LNCAP (cell line): ENCODE data around the gene NFASC.

Experiments used
- TF ChIP-seq, protein P1 (sequence below): fragments of 450-650 bp; IDR thresholded peaks from 2 replicates; pipeline ENCODE4 v1.5.1; 2017; ENCODE audit warnings: mild to moderate bottlenecking

NFASC gene

DNA sequence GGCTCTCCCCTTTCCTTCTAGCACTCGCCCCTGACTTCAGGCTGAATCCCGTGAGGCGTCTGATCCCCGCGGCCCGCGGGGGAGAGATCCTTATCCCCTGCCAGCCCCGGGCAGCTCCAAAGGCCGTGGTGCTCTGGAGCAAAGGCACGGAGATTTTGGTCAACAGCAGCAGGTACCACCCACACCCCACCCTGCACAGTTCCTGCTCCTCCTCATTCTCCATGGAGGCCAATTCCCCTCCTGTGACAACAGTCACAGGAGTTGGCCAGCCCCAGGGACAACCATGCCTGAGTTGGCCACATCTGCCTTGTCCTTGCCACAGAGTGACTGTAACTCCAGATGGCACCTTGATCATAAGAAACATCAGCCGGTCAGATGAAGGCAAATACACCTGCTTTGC is 193.6 kb downstream of the NFASC start:
- TF ChIP-seq, protein P1, sequence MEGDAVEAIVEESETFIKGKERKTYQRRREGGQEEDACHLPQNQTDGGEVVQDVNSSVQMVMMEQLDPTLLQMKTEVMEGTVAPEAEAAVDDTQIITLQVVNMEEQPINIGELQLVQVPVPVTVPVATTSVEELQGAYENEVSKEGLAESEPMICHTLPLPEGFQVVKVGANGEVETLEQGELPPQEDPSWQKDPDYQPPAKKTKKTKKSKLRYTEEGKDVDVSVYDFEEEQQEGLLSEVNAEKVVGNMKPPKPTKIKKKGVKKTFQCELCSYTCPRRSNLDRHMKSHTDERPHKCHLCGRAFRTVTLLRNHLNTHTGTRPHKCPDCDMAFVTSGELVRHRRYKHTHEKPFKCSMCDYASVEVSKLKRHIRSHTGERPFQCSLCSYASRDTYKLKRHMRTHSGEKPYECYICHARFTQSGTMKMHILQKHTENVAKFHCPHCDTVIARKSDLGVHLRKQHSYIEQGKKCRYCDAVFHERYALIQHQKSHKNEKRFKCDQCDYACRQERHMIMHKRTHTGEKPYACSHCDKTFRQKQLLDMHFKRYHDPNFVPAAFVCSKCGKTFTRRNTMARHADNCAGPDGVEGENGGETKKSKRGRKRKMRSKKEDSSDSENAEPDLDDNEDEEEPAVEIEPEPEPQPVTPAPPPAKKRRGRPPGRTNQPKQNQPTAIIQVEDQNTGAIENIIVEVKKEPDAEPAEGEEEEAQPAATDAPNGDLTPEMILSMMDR: no peak

DNA sequence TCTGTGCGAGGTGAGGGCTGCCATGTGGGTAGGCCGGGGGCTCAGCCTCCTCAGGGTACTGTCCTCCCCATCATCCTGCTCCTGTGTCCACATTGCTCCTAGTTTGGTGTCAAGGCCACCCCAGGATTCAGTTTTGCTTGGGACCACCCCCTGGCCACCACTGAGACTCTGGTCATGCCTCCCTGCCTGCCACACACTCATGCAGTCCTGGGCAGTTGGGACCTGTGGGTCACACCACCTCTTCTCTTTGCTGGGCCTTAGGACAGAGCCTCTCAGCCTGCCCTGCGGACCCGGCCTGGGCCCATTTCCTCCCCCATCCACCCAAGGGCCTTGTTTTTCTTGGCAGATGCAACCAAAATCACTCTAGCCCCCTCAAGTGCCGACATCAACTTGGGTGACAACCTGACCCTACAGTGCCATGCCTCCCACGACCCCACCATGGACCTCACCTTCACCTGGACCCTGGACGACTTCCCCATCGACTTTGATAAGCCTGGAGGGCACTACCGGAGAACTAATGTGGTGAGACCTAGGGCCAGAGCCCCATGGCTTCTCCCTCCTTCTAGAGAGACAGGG is 194.2 kb downstream of the NFASC start:
- TF ChIP-seq, protein P1: no peak

DNA sequence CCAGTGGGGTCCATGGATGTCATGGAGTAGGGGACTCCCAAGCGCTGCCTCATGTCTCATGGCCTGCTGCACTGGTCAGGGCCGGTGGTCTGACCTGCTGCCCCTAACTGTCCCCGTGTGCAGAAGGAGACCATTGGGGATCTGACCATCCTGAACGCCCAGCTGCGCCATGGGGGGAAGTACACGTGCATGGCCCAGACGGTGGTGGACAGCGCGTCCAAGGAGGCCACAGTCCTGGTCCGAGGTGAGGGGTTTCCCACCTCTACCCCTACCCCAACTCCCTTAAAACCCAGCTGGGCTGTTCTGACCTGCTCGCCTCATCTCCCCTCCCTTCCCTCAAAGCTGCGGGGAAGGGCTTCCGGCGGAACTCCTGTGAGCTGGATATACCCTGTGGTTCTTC is 195.0 kb downstream of the NFASC start:
- TF ChIP-seq, protein P1: no peak

DNA sequence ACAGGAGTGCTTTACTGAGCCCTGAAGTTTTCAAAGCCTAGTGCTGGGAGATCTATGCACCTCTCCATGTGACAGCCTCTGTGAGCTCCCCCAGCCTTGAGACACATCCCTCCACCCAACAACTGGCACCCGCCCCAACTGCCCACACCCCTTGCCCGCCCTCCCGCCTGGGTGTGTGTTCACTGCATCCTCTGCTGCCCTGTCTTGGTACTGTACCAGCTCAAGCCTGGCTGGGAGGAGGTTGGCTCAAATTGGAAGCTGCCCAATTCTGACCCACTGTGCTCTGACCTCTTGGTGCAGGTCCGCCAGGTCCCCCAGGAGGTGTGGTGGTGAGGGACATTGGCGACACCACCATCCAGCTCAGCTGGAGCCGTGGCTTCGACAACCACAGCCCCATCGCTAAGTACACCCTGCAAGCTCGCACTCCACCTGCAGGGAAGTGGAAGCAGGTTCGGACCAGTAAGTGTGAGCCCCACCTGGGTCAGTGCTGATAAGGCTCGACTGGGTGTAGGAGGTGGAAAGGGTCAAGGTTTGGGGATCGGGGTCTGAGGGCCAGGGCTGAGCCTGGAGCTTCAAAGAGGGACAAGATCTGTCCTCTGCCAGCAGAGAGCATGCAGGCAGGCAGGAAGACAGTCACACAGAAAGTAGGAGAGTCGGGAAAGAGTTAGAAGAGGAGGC is 195.6 kb downstream of the NFASC start:
- TF ChIP-seq, protein P1: no peak

DNA sequence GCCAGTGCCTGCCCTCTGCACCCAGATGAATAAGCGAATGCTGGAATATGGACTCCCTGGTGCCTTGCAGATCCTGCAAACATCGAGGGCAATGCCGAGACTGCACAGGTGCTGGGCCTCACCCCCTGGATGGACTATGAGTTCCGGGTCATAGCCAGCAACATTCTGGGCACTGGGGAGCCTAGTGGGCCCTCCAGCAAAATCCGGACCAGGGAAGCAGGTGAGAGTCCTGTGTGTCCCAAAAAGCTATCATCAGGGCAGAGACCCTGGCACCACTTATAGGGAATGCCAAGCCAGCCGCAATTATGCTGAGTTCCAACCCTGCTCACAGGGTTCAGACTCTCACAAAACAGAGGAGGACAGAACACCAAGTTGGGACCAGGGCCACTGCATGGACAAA is 196.4 kb downstream of the NFASC start:
- TF ChIP-seq, protein P1: no peak

DNA sequence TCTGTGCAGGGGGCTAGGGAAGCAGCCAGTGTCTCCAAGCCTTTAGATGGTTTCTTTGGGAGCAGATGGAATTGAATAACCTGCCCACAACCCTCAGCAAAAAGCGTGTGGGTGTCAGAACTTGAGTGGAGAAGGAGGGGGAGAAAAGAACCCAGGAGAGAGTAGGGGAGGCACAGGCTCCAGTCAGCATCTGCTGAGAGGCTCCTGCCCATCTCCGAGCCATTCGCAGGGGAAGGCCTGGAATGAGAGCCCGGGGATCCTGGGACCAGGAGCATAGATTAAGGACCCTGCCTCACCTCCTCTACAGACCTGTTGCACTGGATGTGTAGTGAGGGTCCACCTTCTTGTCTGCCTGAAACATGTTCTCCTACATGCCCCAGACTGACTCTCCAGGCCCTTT is 197.3 kb downstream of the NFASC start:
- TF ChIP-seq, protein P1: no peak

DNA sequence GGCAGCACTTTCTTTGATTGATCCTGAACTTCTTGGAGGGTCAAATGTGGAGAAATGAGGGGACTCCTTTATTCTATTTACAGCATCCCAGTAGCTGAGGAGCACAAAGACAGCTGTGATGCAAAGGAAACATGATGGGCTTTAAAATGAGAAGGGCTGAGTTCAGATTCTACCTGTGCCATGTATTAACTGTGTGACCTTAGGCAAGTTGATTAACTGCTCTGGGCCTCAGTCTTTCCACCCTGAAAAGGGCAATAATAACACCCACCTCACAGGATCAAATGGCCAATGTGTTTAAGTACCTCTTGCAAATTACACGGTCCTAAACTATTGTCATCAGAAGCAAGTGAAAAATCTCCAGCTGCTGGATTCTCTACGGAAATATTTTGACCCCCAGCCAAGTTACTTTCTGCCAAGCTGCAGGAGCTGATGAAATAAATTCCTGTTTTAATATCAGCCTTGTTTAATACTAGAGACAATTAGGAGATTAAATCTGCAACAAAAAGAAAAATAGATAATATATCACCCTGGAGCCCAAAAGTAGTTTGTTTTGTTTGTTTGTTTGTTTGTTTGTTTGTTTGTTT is 197.9 kb downstream of the NFASC start:
- TF ChIP-seq, protein P1: no peak
